LoVo (cell line): ENCODE measurements around the gene MPND.

Experiments used
- DNase-seq: peaks from one replicate; pipeline ENCODE4 v3.0.0-alpha.2; 2016; ENCODE audit warnings: low spot score

MPND gene

DNA sequence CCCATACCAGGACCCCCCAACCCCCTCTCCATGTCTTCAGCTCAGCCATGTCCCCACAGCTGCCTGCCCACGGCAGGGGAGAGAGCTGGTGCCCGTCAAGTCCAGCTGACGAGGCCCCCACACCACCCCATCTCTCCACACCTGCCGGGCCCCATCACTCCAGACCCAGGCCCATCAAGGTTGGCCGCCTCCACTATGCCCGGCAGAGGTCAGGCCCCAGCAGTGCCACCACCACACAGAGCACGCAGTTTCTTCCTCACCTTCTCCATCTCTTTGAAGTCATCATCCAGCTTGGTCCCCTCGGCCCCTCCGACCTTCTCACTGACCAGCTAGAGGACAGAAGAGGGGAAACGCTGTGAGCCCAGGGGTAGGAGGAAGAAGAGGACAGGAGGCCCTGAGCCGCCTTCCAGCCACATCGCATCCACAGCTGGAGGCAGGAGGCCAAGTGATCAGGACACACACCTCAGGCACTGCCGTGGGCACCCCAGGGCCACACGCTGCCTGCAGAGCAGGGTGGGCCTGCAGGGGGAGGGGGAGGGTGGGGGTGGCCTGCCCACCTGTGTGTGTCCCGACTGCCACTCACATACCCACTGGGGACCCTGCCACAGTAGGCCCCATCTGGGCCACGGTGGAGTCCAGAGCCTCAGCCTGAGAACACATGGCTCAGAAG lies 23.4 kb downstream of the MPND start:
- DNase-seq: no peak

DNA sequence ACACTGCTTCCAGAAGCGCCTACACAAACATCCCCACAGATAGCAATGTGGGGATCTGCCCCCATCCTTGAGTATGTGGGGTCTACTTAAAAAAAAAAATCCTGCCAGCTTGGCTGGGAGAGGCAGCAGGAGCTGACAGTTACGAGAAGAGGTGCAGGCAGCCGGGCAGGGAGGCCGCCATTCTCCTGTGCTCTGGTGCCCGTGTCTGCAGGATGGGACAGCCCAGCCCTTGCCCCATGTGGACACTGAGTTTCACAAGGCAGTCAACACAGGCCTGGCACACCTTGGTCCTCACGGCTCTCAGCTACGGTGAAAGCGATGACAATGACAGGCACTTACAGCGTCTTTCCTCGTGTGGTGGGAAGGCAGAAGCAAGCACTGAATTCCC lies 24.0 kb downstream of the MPND start:
- no peak for DNase-seq

DNA sequence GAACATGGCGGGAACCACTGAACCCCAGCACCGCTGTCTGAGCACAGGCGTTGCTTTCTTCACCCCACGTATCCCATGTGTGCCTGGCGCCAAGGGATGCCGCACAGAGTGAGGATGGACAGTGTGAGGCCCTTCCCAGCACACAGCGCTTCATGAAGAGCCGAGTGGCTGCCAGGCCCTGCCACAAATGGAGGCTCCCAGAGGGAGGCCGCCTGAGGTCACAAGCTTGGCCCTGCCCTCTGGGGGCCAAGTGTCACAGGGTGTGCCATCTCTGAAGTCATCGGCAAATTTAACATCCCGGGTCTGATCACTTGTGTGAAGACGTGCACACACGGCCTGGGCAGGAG lies 24.4 kb downstream of the MPND start:
- DNase-seq: no peak

DNA sequence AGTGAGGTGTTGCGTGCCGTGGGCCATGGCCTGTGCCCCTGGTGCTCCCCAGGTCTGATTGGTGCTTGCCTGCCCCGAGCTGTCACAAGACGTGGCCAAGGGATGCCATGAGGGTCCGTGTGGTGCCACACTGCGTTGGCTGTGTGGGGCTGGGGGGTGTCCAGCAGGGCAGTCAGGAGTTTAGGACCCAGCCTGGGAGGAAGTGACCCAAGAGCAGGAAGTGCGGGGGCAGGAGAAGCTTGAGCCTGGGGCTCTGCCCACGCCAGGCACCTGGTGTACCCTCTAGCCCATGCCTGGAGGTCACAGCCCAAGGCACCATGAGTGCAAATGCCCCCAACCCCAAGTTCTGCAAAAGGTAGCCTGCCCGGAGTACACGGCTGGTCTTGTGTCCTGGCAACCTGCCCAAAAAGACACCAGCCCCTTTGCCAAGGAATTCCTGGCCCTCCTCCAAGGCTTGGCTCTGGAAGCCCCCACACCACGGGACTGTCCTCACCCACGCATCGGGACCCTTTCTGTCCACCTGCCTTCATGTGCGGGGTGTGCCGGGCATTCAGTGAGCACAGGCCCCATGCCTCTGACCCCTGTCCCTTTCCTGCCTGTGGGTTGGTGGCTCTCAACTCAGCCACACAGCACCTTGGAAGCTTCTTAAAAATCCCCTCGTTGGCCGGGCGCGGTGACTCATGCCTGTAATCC lies 24.9 kb downstream of the MPND start:
- DNase-seq: no peak

DNA sequence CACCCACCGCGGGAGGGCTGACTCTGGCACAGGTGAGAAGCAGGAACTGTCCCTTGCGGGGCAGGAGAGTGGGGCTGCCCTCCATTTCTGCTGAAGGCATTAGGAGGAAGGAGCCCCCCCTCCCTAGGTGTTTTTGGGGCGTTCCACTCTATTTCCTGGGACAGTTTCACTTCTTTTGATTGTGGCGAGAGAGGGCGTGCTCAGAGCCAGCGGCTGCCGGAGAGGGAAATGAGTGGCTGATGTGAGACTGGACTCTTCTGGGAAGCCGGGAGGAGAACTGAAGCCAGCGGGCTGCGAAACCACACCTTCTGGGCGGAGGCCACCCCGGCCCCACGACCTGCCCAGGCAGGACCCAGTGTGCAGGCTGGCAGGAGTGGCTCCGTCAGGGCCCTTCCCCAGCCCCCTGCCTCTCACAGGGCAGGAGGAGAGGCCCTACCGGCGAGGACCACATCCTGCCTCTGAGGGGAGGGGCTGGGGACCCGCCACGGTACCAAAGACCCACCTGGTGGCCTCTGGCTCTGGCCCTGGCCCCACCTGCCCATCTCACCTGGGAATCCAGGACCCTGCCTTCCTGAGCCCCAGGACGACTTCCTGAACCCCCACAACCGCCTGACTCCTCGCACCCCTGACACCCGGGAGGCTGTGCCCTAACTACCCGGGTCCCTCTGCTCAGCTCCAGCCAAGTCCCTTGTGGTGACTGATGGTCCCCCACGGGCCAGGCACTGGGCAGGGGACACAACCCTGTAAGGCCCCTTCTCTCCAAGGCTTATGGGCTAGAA lies 25.9 kb downstream of the MPND start:
- peak; percentile 41 for DNase-seq

DNA sequence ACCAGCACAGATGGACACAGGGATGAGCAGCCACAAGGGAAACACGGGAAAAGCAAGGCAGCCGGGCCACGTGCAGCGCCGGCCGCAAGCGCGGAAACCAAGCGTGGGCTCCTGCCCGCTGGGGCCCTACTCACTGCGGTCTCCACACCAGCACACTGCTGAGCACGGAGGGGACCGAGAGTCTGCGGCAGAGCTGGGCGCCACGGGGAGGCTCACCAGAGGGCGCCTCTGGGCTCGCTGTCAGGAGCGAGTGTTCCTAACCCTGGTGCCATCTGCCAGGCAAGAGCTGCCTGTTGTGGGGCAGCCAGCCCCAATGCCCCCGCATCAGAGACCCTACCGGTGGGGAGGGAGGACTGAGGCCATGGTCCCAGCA lies 26.5 kb downstream of the MPND start:
- DNase-seq: no peak

DNA sequence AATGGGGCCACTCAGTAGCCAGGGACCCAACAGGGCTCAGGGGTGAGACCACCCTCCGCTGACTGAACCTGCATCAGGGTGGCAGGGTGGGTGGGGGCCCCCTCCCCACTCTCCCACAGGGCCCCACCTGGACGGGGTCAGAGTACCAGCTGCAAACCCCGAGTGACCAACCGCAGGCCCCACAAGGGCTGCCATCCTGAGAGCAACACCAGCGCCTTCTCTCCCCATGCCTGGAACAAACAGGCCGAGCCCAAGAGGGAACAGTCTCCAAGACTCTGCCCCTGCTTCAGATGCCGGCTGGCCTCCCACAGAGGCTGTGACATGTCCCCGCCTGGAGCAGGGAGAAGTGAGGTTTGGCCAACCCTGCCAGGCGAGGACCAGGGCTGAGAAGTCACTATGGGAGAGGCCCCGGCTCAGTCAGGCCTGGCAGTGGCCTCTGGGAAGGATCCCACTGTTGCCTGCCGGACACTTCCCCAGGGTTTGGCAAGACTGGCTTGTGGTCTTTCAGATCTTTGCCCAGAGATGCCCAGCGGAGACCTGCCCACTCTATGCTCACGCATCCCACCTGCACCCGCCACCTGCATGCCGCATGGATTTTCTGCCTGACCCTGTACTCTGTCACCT lies 27.2 kb downstream of the MPND start:
- DNase-seq: no peak

DNA sequence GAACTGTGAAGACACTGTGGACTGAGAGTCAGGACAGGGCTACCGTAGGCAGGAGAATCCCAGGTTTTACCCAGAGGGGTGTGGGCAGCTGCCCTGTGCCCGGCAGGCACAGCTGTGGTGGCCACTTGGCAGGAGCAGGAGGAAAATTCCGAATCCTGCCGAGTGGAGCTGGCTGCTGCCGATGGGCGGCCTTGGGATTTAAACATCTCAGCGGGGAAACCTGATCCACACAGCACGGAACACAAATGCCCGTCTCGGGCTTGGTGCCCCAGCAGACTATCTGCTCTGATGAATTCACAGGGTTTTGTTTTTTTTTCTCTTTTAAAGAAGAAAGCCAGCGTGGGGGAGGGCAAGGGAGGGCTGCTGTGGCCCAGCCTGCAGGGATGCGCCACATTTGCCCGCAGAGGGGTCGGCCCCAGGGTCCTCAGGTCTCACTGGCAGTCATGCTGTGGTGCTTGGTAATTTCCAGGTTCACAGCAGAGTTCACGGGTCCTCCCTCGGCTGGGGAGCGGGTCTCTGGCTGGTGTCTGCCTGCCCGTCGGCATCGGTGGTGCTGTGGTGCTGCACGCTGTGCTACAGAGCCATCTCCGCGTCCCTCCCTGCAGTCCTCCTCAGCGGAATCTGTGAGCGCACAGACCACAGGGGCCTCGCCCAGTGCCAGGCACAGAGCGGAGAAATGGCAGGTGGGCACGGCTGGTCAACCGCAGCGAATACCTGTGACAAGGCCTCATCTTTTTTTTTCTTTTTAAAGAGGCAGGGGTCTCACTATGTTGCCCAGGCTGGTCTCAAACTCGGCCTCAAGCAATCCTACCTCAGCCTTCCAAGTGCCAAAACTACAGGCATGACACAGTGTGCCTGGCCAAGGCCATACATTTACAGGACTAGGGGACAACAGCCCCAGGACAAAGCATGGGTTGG lies 28.1 kb downstream of the MPND start:
- DNase-seq: no peak

DNA sequence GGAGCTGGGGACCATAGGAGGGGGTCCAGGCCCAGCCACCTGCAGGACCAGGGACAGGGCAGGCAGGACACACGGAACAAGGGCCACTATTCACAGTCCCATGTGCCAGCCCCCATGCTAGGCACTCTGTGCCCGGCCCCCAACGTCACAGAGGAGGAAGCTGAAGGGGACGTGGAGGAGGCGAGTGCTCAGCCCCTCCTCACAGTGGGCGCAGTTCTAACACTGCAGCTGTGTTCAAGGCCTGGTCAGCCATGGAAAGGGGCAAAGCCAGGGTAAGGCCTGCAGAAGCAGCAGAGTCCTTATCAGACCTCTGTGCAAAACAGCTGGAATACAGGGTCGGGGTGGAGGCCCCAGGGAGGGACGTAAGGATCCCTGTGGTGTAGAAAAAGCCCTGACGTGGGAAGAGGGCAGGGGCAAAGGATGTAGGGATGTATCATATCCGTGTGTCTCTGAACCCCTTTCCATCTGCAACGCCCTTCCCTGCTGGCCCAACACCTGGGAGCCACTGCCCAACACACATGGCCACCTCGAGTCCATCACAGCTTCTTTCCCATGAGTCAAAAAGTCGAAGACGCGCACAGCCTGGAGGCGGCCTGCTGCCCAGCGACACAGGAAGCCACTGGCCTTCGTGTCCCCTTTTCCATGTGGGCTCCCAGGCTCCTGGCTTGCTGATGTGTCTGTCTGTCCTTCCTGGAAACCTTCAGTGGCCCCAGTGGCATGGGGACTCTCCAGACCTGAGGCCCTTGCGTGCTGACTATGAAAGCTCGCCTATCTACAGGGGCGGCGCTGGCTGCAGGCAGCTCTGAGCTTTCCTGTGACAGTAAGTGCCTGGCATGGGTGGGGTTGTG lies 29.0 kb downstream of the MPND start:
- no peak for DNase-seq

DNA sequence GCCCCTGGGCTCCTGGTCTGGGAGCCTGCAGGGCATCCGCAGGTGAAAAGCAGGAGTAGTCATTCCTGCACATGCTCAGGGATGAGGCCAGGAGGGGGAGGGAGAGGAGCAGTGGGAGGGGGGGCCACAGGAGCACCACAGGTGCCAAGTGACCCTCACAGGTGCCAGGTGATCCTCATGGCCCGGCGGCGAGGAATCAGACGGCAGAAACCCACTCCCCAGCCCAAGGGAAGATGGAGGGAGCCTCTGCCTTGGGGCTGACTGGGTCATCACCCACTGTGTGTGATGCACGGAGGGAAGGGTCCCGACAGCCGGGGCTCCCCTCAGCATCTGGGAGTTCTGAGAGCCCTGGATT lies 29.6 kb downstream of the MPND start:
- no peak for DNase-seq

DNA sequence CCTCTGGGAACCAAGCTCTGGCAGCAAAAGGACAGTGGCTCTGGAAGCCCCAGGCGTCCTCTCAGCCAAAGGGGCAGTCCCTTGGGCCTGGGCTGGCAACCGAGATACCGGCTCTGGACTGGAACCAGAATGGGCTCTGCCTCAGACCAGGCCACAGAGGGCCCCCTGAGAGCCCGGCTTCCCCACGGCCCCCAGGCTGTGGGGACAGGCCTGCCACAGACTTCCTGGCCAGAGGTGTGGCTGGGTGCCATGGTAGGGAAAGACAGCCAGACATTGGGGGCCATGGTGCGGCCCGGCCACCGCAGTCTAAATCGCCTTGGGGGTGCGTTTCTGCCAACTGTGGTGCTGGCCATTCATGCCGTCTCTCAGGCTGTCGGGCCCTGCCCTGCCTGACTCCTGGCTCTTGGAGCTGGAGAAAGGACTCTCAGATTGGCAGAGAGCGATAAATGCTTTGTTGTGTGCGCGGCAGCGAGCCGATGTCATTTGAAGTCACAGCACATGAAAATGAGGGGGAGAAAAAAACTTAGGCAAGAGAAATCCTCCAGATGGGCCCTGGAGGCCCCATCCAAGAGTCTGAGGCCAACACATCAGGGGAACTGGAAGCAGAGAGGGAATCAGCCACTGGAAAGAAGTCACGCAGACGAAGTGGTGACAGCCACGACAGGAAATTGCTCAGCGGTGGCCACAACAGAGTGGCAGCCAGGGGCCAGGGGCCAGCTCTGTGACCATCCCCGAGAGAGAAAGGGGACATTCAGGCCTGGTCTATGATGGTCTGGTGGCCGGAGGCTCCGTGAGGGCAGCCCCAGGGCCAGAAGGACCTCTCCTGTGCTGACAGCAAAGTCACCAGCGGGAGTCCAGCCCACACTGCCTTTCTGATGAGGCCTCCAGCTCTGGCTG lies 30.5 kb downstream of the MPND start:
- DNase-seq: no peak

DNA sequence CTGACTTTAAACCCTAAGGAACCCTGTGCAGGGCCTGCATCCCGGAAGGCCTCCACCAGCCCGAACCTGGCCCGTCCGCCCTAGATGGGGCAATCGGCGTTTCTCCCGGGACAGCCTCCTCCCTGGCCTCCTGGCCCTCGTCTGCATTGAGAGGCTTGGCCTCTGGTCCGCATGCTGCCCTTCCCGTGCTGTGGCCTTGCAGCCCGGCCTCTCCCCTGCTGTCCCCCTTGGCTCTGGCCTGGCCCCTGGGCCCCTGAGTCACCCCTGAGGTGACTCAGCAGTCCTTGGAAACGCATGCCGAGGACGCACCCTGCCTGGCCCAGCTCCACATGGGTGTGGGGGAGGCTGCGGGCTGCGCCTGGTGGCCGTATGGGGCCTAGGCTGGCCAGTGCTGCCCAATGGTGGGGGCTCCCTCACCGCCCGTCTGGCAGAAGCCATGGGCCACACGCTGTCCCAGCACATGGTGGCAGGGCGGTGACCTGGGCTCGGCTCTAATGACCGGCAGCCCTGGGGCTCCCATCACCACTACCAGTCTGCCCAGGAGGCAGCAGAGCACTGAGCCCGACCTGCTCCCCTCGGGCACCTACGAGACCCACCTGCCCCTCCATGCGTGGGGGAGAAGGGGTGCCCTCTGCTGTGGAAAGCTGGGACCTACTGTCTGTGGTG lies 31.3 kb downstream of the MPND start:
- peak; percentile 80 for DNase-seq

DNA sequence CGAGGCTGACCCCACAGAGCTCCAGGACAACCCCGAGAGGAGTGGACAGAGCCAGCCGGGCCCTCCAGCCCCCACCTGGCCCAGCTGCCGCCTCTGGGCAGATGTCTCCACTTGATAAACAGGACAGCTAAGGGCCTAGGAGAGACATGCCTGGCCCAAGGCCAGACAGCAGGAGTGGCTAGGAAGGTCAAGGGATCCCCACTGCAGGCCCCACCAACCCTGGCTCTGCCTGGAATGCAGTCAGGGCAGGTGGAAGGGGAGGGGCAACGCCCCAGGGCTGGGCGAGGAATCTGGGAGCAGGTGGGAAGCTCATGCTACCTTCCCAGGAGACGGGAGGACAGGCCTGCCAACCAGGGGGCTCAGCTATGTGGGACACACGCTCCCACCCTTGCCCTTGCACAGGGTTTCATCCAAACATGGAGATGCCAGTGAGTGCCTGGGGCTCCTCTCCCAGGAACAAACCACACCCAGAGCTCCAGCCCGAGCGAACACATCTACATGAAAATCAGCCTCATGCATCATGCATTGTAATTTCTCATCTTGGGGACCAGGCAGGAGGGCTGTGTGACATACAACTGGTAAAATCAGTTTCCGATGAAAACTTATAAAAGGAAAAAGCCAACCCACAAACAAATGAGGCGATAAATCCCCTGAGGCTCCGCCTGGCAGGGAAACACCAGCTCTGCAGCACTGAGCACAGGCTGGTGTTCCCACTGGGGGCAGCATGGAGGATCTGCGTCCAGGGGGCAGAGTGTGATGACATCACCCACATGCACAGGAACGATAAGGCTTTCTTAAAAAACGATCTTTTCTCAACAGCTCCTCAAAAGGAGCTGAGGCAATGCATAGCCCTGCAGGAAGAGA lies 32.0 kb downstream of the MPND start:
- DNase-seq: peak; percentile 88

DNA sequence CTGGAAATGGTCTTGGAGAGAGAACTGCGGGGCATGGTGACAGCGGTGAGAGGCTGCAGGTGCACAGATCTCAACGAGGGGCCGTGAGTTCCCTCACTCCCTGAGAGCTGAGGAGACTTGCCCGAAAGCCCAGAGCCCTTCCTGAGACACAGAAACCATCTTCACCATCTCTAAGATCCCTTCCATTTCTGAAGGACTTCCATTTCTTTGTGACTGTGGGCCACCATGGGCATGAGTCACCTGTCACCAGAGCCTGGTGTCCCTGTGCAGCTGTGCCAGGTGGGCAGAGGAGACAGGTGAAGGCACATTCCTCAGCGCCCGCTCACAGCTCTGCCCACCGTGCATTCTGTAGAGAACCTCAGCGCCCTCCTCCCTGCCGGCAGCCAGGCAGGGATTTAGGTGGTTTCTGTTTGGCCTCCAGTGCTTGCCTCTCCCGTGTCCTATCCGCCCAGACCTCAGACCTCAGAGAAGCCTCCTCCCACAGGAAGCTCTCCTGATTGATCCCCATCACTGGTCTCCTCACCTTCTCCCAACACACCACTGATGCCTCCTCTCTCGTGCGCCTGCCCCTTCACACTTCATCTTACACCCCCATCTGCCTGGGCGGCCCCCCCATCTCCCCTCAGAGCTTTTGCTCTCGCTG lies 32.8 kb downstream of the MPND start:
- DNase-seq: peak; percentile 65

DNA sequence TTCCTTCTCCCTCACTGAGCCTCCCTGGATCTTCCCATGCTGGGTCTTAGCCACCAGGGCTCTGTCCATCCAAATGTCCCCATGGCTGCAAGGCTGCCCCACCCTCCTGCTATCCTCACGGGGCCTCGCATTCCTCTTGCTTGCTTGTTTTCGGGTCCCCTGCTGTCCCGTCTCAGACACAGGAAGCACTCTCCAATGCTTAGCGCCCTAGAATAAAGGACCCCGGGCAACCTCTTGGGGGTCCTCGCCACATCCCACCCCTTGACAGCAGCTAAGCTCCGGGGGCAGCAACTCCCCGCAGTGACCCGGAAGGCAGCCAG lies 33.3 kb downstream of the MPND start:
- no peak for DNase-seq

DNA sequence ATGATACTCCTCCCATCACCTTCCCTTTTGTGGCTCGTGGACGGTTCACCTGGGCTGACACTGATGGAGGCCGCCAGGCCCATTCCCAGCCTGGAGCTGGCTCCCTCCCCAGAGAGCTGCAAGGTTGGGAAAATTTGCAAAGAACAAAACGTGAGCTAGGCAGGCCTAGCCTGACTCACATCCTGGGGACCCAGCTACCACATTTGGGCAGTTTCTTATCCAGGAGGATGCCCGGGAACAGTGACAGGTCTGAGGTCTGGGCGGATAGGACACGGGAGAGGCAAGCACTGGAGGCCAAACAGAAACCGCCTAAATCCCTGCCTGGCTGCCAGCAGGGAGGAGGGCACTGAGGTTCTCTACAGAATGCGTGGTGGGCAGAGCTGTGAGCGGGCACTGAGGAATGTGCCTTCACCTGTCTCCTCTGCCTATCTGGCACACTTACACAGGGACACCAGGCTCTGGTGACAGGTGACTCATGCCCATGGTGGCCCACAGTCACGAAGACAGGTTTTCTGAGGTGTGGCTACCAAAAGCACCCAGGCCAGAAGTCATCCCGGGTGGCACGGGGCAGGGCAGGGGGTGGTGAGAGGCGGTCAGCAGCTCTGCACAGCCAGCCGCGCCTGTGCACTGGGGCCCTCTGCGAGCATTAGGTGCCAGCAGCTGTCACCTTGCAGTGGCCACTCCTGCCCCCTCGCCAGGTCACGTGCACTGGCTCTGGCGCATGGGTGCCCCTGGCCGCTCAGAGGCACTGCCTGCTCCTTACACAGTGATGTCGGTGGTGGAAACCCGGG lies 33.8 kb downstream of the MPND start:
- DNase-seq: peak; percentile 75

DNA sequence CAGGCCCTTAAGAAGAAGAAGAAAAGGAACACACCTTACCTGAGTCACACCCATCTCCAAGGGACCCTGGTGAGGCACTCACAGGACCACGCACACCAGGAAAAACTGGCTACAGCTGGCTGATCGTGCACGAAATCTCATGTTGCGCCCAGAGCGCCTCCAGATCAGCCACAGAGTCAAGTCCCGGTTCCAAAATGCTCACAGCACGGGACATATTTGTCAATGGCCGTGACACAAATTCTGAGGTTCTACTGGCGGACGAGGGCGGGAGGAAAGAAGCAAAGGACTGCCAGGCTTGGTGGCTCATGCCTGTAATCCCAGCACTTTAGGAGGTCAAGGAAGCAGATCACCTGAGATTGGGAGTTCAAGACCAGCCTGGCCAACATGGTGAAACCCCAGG lies 35.5 kb downstream of the MPND start:
- no peak for DNase-seq
